Transverse colon (tissue), 4 donors: ENCODE results near the gene BHLHE41. TPM values are rescaled to one million over a fixed set of nuclear protein-coding genes. Genes with fewer than 3 reads are reported as not detected.

Experiments
- DNase-seq: peaks from one replicate; pipeline ENCODE4 v3.0.0-alpha.2; 2019
- H3K27ac ChIP-seq, 4 donors: fragments of 200-600 bp; sonication (generic); 2 replicates each; pipeline ENCODE4 v1.5.1; 2016 to 2018; ENCODE audit warnings: inconsistent platforms in 4 of 4
- H3K27me3 ChIP-seq: fragments of 200-600 bp; sonication (generic); 2 replicates; pipeline ENCODE4 v1.5.1; 2017; ENCODE audit warnings: inconsistent platforms
- H3K36me3 ChIP-seq, 4 donors: fragments of 200-600 bp; sonication (generic); 2 replicates each; pipeline ENCODE4 v1.5.1; 2017 to 2019; ENCODE audit warnings: inconsistent platforms in 4 of 4
- H3K4me1 ChIP-seq, 4 donors: fragments of 200-600 bp; sonication (generic); 2 replicates each; pipeline ENCODE4 v1.5.1; 2017 to 2020; ENCODE audit warnings: inconsistent platforms in 4 of 4
- H3K4me3 ChIP-seq, 4 donors: fragments of 200-600 bp; sonication (generic); 1 replicate in 1 of 4; 2 replicates in 3 of 4; pipeline versions ENCODE4 v1.5.1 to v1.6.1; 2017 to 2019; ENCODE audit warnings: inconsistent platforms in 4 of 4
- H3K9me3 ChIP-seq, 2 donors: fragments of 200-600 bp; sonication (generic); 2 replicates each; pipeline ENCODE4 v1.5.1; 2017 to 2019; ENCODE audit warnings: inconsistent platforms in 2 of 2
- EP300 ChIP-seq: sonication (generic); formaldehyde crosslinking; IDR thresholded peaks from one replicate; pipeline ENCODE4 v1.6.1; 2017; ENCODE audit warnings: antibody characterized with exemption, low read depth
- POLR2A ChIP-seq: fragments of 450-650 bp; IDR thresholded peaks from one replicate; pipeline ENCODE4 v1.6.1; 2016; ENCODE audit warnings: antibody characterized with exemption, mild to moderate bottlenecking, moderate library complexity
- POLR2AphosphoS5 ChIP-seq, 3 donors: sonication (generic); formaldehyde crosslinking; IDR thresholded peaks; one replicate each; pipeline ENCODE4 v1.6.1; 2016; ENCODE audit warnings: antibody characterized with exemption in 3 of 3
- WGBS, 2 donors: methylation state at CpG; one replicate each; pipeline ENCODE4 v1.1.5; 2018; ENCODE audit warnings: low coverage in 1 of 2; 5-methylcytosine and 5-hydroxymethylcytosine counted together
- in situ Hi-C, 4 donors: fragments of 200-750 bp; cut with MboI; loops; one replicate each; pipeline versions ENCODE4 v1.15.0 to v1.15.1; 2017; ENCODE audit warnings: low sequenced_read_pairs in 3 of 4, low pct_ligation_motif_present in 1 of 4, low pct_unique_long_range_greater_than_20kb in 1 of 4
- intact Hi-C: fragments of 100-400 bp; cut with DNase I; formaldehyde crosslinking; loops from one replicate; pipeline ENCODE4 v1.15.1; 2023; ENCODE audit warnings: low total_unique reads
- total RNA-seq, 4 donors: library from RNA; depleted of rRNA; stranded (reverse); fragments of >200 nt; gene quantifications; one replicate each; pipeline ENCODE4 v1.1.0, GENCODE V29; 2016
- TF ChIP-seq, protein P1 (sequence below), 5 experiments: fragments of 200-600 bp in 3 of 5; fragments of 450-650 bp in 2 of 5; sonication (generic) in 3 of 5; IDR thresholded peaks; 1 replicate in 2 of 5; 2 replicates in 3 of 5; pipeline ENCODE4 v1.5.1; 2016 to 2017; ENCODE audit warnings: antibody characterized with exemption in 5 of 5, inconsistent platforms in 3 of 5, mild to moderate bottlenecking in 2 of 5, moderate library complexity in 1 of 5

BHLHE41 gene
- total RNA-seq, 4 donors from 2014 or later = 12.2 to 22.8 (median 18.1) TPM; not detected in 1

DNA sequence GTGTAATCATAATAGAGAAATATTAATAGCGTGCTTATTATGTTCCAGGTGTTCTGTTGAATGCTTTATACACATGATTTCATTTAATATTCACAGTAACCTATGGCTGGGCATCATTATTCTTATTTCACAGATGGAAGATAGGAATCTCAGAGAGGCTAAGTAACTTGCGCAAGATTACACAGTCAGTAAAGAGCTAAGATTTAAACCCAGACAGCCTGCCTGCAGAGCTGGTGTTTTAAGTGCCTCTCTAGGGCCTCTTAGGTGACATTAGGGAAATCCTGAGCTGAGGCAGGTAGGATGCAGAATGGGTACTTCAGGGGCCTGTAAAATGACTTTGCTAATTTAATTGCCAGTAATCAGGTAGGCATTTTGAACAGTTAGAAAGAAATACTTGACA is 18.5 kb upstream of the BHLHE41 start:
- no peak for DNase-seq
- WGBS, 2 donors = 50 to 88% methylated on average over 2 of the region's 2 CpGs
- H3K9me3 ChIP-seq = no peaks in the 10 kb centered on the region
- no peak overlapping the region for H3K4me3 ChIP-seq
- H3K4me1 ChIP-seq = peaks cover 0 to 14% (median 0%) of the 10 kb centered on the region in 4 donors
- TF ChIP-seq, protein P1, sequence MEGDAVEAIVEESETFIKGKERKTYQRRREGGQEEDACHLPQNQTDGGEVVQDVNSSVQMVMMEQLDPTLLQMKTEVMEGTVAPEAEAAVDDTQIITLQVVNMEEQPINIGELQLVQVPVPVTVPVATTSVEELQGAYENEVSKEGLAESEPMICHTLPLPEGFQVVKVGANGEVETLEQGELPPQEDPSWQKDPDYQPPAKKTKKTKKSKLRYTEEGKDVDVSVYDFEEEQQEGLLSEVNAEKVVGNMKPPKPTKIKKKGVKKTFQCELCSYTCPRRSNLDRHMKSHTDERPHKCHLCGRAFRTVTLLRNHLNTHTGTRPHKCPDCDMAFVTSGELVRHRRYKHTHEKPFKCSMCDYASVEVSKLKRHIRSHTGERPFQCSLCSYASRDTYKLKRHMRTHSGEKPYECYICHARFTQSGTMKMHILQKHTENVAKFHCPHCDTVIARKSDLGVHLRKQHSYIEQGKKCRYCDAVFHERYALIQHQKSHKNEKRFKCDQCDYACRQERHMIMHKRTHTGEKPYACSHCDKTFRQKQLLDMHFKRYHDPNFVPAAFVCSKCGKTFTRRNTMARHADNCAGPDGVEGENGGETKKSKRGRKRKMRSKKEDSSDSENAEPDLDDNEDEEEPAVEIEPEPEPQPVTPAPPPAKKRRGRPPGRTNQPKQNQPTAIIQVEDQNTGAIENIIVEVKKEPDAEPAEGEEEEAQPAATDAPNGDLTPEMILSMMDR (IDR thresholded peaks at IDR 0.05) = no peak
- TF ChIP-seq EP300 = no peak
- no peak for TF ChIP-seq POLR2AphosphoS5 (IDR thresholded peaks at IDR 0.05)
- TF ChIP-seq POLR2A = no peak
- intact Hi-C loops = no loop called here
- no peaks in the 10 kb centered on the region for H3K36me3 ChIP-seq
- no peaks in the 10 kb centered on the region for H3K27me3 ChIP-seq
- in situ Hi-C loops = no loop called here
- no peak overlapping the region for H3K27ac ChIP-seq

DNA sequence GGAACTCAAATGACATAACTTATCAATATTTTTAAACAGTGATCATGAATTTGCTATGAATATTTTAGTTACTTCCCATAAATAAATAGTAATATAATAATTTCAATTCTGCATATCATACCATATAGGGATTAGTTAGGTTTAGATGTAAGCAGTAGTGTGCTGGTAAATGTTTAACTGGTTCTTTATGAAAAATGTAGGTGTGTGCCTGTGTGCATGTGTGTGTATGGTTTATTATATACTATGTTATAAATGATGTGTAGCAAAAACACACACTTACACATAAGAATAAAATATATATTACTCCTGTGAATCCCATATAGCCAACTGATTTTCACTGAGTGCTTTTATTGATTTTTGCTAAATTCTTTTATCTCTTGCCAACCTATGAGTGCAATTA is 14.0 kb upstream of the BHLHE41 start:
- Histone ChIP-seq H3K4me1 (peaks cover 4 to 27% (median 12%) of the 10 kb centered on the region in 4 donors), H3K36me3 (no peaks in the 10 kb centered on the region), H3K27ac (no peak overlapping the region), H3K27me3 (no peaks in the 10 kb centered on the region), H3K9me3 (no peaks in the 10 kb centered on the region), H3K4me3 (no peak overlapping the region)
- DNase-seq = no peak
- intact Hi-C loops = no loop called here
- TF ChIP-seq, protein P1 (IDR thresholded peaks at IDR 0.05) = no peak
- no peak for TF ChIP-seq POLR2A
- TF ChIP-seq POLR2AphosphoS5 (IDR thresholded peaks at IDR 0.05) = no peak
- TF ChIP-seq EP300 = no peak
- in situ Hi-C loops = no loop called here

DNA sequence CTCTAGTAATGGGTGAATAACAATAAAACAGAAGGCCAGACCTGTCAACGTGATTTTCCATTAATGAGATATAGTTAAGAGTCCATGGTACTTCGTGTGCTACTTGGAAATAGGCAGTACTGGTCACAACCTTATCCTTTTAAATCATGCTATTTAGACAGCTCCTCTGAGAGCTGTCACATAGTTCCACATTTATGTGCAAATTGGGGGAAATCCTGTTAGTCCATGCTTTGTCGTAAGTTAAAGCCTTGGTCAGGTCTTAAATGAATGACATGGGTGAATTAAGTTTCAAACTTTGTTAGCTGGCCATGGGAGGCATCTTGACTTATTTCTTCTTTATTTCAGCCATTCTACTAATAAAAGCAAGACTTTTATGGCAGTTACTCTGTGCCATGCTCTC is 11.9 kb upstream of the BHLHE41 start:
- no peaks in the 10 kb centered on the region for H3K9me3 ChIP-seq
- TF ChIP-seq POLR2A = no peak
- TF ChIP-seq POLR2AphosphoS5 (IDR thresholded peaks at IDR 0.05) = no peak
- TF ChIP-seq EP300 = no peak
- TF ChIP-seq, protein P1 (IDR thresholded peaks at IDR 0.05) = no peak
- H3K4me3 ChIP-seq = no peak overlapping the region
- in situ Hi-C loops = no loop called here
- H3K27ac ChIP-seq = no peak overlapping the region
- peaks cover 4 to 27% (median 12%) of the 10 kb centered on the region in 4 donors for H3K4me1 ChIP-seq
- H3K27me3 ChIP-seq = no peaks in the 10 kb centered on the region
- WGBS, 2 donors = 77% methylated on average over 3 of the region's 3 CpGs
- H3K36me3 ChIP-seq = no peaks in the 10 kb centered on the region
- DNase-seq = no peak
- intact Hi-C loops = no loop called here

DNA sequence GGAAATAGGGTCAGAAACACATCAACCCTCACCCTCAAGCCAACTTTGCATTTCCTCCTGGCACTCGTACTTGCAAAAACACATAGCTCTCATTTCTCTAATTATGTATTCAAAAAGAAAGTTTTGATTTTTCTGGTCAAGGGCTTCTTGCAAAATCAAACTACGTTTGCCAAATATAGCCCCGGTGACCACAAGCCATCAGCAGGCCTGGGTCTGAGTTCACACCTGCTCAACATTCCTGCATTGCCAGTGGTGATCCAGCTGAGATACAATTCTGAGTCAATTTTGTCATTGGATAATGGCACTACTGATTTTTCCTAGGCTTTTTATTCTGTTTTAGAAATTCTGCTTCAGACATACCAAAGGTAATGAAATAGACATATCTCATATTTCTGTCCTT is 10.7 kb upstream of the BHLHE41 start:
- DNase-seq = no peak
- Histone ChIP-seq H3K27ac (peak overlapping the region; percentile 48 to 61 (median 54)), H3K4me3 (no peak overlapping the region), H3K9me3 (no peaks in the 10 kb centered on the region), H3K27me3 (no peaks in the 10 kb centered on the region), H3K36me3 (no peaks in the 10 kb centered on the region), H3K4me1 (peaks cover 4 to 27% (median 12%) of the 10 kb centered on the region in 4 donors)
- intact Hi-C loops = no loop called here
- no peak for TF ChIP-seq POLR2AphosphoS5 (IDR thresholded peaks at IDR 0.05)
- TF ChIP-seq EP300 = no peak
- no peak for TF ChIP-seq POLR2A
- TF ChIP-seq, protein P1 (IDR thresholded peaks at IDR 0.05) = no peak
- 56 to 66% methylated on average over 2 to 3 of the region's 3 CpGs for WGBS, 2 donors
- in situ Hi-C loops = no loop called here
